Endothelial cell of umbilical vein (primary cell): ENCODE data around the gene AFF1. TPM values are rescaled to one million over a fixed set of nuclear protein-coding genes. Genes with fewer than 3 reads are reported as not detected.

Source experiments
- BruUV-seq: library from RNA; stranded (reverse); fragments of 400-500 nt; replicated peaks from 2 replicates; lab custom pipeline; 2021; lab: Mats Ljungman, UMichigan
- CTCF ChIA-PET: fragments of 300-600, 350-600 bp; sonication (Branson Sonifier 250); formaldehyde crosslinking; loops from one replicate; lab custom pipeline; 2021; ENCODE audit warnings: antibody characterized with exemption, inconsistent platforms; lab: Charles Lee
- POLR2A ChIA-PET: fragments of 300-600, 350-600 bp; sonication (Branson Sonifier 250); formaldehyde crosslinking; loops from one replicate; lab custom pipeline; 2021; ENCODE audit warnings: antibody characterized with exemption, inconsistent platforms; lab: Charles Lee
- DNase-seq: peaks from one replicate; pipeline ENCODE4 v3.0.0-alpha.2; 2011; ENCODE audit warnings: low read depth, low spot score
- FAIRE-seq: peaks from 2 replicates; lab custom pipeline; 2011; peaks lifted over from hg19 to GRCh38; lab: Jason Lieb, UNC
- H2AFZ ChIP-seq: 2 replicates; pipeline ENCODE4 v1.6.0; 2012; ENCODE audit warnings: low read depth, low read length, control low read depth, inconsistent platforms
- H3K27ac ChIP-seq: 2 replicates; pipeline ENCODE4 v1.5.1; 2011; ENCODE audit warnings: low read depth, mild to moderate bottlenecking, control low read depth, low read length, moderate library complexity; ENCODE audit not compliant: insufficient read depth
- H3K27me3 ChIP-seq, 2 experiments: 2 replicates each; pipeline versions ENCODE4 v1.6.0 to v1.6.1; 2011; ENCODE audit warnings: low read length in 2 of 2, mixed read lengths in 1 of 2; ENCODE audit not compliant: control insufficient read depth in 2 of 2, insufficient read depth in 2 of 2
- H3K36me3 ChIP-seq, 2 experiments: 2 replicates in 1 of 2; 3 replicates in 1 of 2; pipeline ENCODE4 v1.5.1; 2011; ENCODE audit warnings: low read length in 2 of 2, mild to moderate bottlenecking in 1 of 2, moderate library complexity in 1 of 2; ENCODE audit not compliant: control insufficient read depth in 2 of 2, insufficient read depth in 2 of 2; ENCODE audit errors: extremely low read depth in 1 of 2
- H3K4me1 ChIP-seq: 3 replicates; pipeline ENCODE4 v1.5.1; 2011; ENCODE audit warnings: mild to moderate bottlenecking, low read length; ENCODE audit not compliant: control insufficient read depth, insufficient read depth; ENCODE audit errors: extremely low read depth
- H3K4me2 ChIP-seq: 2 replicates; pipeline ENCODE4 v1.6.1; 2011; ENCODE audit warnings: low read length, control low read depth, mixed read lengths; ENCODE audit not compliant: insufficient read depth
- H3K4me3 ChIP-seq, 3 experiments: fragments of 200-600 bp in 1 of 3; sonication (generic), shearing (Covaris generic) in 1 of 3; replicated peaks in 1 of 3; 2 replicates each; pipeline ENCODE4 v1.5.1; 2011 to 2016; ENCODE audit warnings: control low read depth in 3 of 3, low read length in 3 of 3, mild to moderate bottlenecking in 2 of 3, inconsistent platforms in 1 of 3, low read depth in 1 of 3, moderate library complexity in 1 of 3; ENCODE audit not compliant: insufficient read depth in 1 of 3
- H3K79me2 ChIP-seq: 2 replicates; pipeline ENCODE4 v1.6.0; 2012; ENCODE audit warnings: low read length, inconsistent platforms; ENCODE audit not compliant: control insufficient read depth, insufficient read depth
- H3K9ac ChIP-seq: replicated peaks from 2 replicates; pipeline ENCODE3; 2011; ENCODE audit warnings: low read length, control low read depth; ENCODE audit not compliant: insufficient read depth; ENCODE audit errors: extremely low read depth
- H3K9me1 ChIP-seq: replicated peaks from 3 replicates; pipeline ENCODE4 v1.6.0; 2011; ENCODE audit warnings: mild to moderate bottlenecking, low read length; ENCODE audit not compliant: control insufficient read depth, insufficient read depth; ENCODE audit errors: extremely low read depth
- H3K9me3 ChIP-seq: replicated peaks from 2 replicates; pipeline ENCODE4 v1.5.1; 2012; ENCODE audit warnings: low read length, inconsistent platforms; ENCODE audit not compliant: control insufficient read depth, insufficient read depth
- H4K20me1 ChIP-seq: replicated peaks from 2 replicates; pipeline ENCODE3; 2011; ENCODE audit warnings: mild to moderate bottlenecking, low read length; ENCODE audit not compliant: control insufficient read depth, insufficient read depth; ENCODE audit errors: extremely low read depth
- CTCF ChIP-seq, 2 donors: IDR thresholded peaks; 1 replicate in 1 of 2; 2 replicates in 1 of 2; pipeline ENCODE4 v1.5.1; 2011; ENCODE audit warnings: low read length in 2 of 2, mild to moderate bottlenecking in 2 of 2, moderate library complexity in 2 of 2, control low read depth in 1 of 2, inconsistent platforms in 1 of 2, low read depth in 1 of 2; ENCODE audit not compliant: insufficient read depth in 1 of 2; ENCODE audit errors: extremely low read depth in 1 of 2
- EZH2 ChIP-seq: IDR thresholded peaks from 2 replicates; pipeline ENCODE4 v1.6.1; 2012; ENCODE audit warnings: borderline replicate concordance, low read depth, mild to moderate bottlenecking, moderate library complexity, low read length, inconsistent platforms; ENCODE audit not compliant: severe bottlenecking
- FOS ChIP-seq: IDR thresholded peaks from 2 replicates; pipeline ENCODE4 v1.6.1; 2011; ENCODE audit warnings: mild to moderate bottlenecking, low read length, moderate library complexity, borderline replicate concordance; ENCODE audit not compliant: insufficient read depth
- GATA2 ChIP-seq: IDR thresholded peaks from 2 replicates; pipeline ENCODE4 v1.7.0; 2011; ENCODE audit warnings: low read depth, mild to moderate bottlenecking, moderate library complexity, mixed read lengths, low read length; ENCODE audit not compliant: insufficient read length, insufficient read depth
- JUN ChIP-seq: IDR thresholded peaks from 2 replicates; pipeline ENCODE4 v1.6.1; 2011; ENCODE audit warnings: borderline replicate concordance, low read depth; ENCODE audit not compliant: insufficient read length, insufficient read depth
- MYC ChIP-seq: IDR thresholded peaks from one replicate; pipeline ENCODE4 v1.6.1; 2011; ENCODE audit warnings: mild to moderate bottlenecking, low read depth, low read length
- POLR2A ChIP-seq: IDR thresholded peaks from 2 replicates; pipeline ENCODE4 v1.6.1; 2012; ENCODE audit warnings: low read depth, mild to moderate bottlenecking, control low read depth, low read length
- POLR2AphosphoS5 ChIP-seq: IDR thresholded peaks from 2 replicates; pipeline ENCODE4 v1.6.1; 2012; ENCODE audit warnings: low read depth, mild to moderate bottlenecking, control low read depth, low read length, moderate library complexity; ENCODE audit not compliant: insufficient read depth
- dilution Hi-C: fragments of 300-500 bp; cut with MboI; formaldehyde crosslinking; loops from one replicate; pipeline ENCODE4 v1.15.0; 2019; ENCODE audit warnings: low sequenced_read_pairs; ENCODE audit not compliant: extremely low pct_ligation_motif_present
- intact Hi-C: fragments of 100-400 bp; cut with micrococcal nuclease; formaldehyde crosslinking; loops from one replicate; pipeline ENCODE4 v1.10.0; 2022
- polyA plus RNA-seq, 4 experiments: library from polyadenylated mRNA; depleted of rRNA in 3 of 4; stranded (reverse) in 3 of 4; unstranded in 1 of 4; fragments of >200 nt; gene quantifications; 2 replicates each; pipeline versions ENCODE4 v1.2.1 to v1.2.3, GENCODE V29; 2011 to 2012; ENCODE audit warnings: missing spikeins in 1 of 4
- total RNA-seq: library from RNA; stranded (reverse); gene quantifications from 2 replicates; pipeline ENCODE4 v1.2.3, GENCODE V29; 2021
- TF ChIP-seq, protein P1 (sequence below): IDR thresholded peaks from 2 replicates; pipeline ENCODE4 v1.6.1; 2011; ENCODE audit not compliant: insufficient read depth, insufficient read length

Gene AFF1
- total and polyA plus RNA-seq, 2 donors (not counting 3 experiments of a cell fraction or from before 2014, with no cell fraction given) = 26.2 to 106 TPM

DNA sequence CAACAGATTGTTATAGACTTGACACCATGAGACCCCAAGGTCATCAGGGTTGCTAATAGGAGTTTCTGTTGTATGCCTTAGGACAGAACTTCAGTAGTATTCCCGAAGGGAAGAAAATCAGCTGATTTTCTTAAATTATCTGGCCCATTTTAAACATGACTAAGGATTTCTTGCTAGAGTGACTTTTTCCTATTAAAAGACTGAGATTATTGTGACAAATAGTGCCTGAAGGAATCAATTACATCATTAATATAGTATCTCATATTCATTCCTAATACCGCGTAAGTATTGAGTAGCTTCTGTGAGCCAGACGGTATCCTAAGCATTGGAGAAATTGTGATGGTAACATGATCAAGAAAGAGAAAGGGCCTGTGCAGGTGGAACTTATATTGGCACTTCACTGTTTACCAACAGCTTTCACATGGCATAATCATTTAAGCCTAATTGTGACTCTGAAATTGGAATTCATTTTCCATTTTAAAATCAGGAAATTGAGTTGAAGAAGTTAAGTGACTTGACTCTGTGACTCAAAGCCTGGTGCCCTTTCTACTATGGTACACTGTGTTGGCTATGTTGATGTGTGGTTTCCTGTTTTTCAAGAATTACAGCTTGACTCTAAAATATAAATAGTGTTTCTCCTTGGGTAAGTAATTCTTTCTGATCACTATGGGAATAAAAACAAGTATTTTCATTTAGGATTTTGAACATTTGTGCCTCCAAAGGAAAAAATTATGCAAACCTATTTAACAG is 4.1 kb downstream of the AFF1 start:
- Histone ChIP-seq H3K79me2 (peaks cover 69% of the 10 kb centered on the region), H3K4me1 (peaks cover 59% of the 10 kb centered on the region), H3K36me3 (no peaks in the 10 kb centered on the region), H3K9me1 (no peaks in the 10 kb centered on the region), H4K20me1 (no peaks in the 10 kb centered on the region), H3K27ac (peak overlapping the region; percentile 51), H3K4me3 (peak overlapping the region in 1 of 3 experiments; percentile 33), H3K4me2 (peak overlapping the region; percentile 82), H3K9me3 (no peaks in the 10 kb centered on the region), H2AFZ (no peak overlapping the region), H3K27me3 (no peaks in the 10 kb centered on the region), H3K9ac (peak overlapping the region; percentile 30)
- BruUV-seq = no TSS peak
- intact Hi-C loops (loop anchor here (1.0 kb wide), 1 partner anchor 35 kb away; no protein-coding TSS in a partner anchor), dilution Hi-C loops (no loop called here)
- FAIRE-seq (peak; percentile 81), DNase-seq (peak; percentile 75)
- CTCF ChIA-PET = interaction anchor here (0.7 to 2.5 kb wide), 9 partner anchors 11 to 212 kb away, joined by 3 to 10 read pairs (median 4); no protein-coding TSS in a partner anchor
- TF ChIP-seq POLR2A (no peak), FOS (peak; percentile 62)
- POLR2A ChIA-PET = interaction anchor here (6.4 kb wide), 1 partner anchor 67 kb away, joined by 64 read pairs; no protein-coding TSS in a partner anchor

GRCh38 chr4:86939729-86940575 is 5.1 kb downstream of the AFF1 start:
- POLR2A ChIA-PET = interaction anchor here (6.4 kb wide), 1 partner anchor 66 kb away, joined by 64 read pairs; no protein-coding TSS in a partner anchor
- H3K27me3 ChIP-seq = no peaks in the 10 kb centered on the region
- peak overlapping the region; percentile 30 for H3K9ac ChIP-seq
- H3K4me3 ChIP-seq = no peak overlapping the region
- BruUV-seq = no TSS peak
- peaks cover 76% of the 10 kb centered on the region for H3K79me2 ChIP-seq
- dilution Hi-C loops = no loop called here
- CTCF ChIA-PET = interaction anchor here (0.8 to 2.5 kb wide), 5 partner anchors 18 to 156 kb away, joined by 3 to 10 read pairs (median 4); no protein-coding TSS in a partner anchor
- H3K4me1 ChIP-seq = peaks cover 55% of the 10 kb centered on the region
- TF ChIP-seq FOS (no peak), GATA2 (no peak), MYC (no peak), POLR2A (no peak), CTCF (IDR thresholded peaks at IDR 0.05; ENCODE audit: extremely low read depth in 1 of 2, insufficient read depth in 1 of 2, low read depth in 1 of 2, low read length in 2 of 2) (no peak), EZH2 (no peak), POLR2AphosphoS5 (no peak), JUN (no peak)
- TF ChIP-seq, protein P1, sequence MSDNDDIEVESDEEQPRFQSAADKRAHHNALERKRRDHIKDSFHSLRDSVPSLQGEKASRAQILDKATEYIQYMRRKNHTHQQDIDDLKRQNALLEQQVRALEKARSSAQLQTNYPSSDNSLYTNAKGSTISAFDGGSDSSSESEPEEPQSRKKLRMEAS = no peak
- no peaks in the 10 kb centered on the region for H3K36me3 ChIP-seq
- FAIRE-seq (peak; percentile 8), DNase-seq (peak; percentile 52)
- no peaks in the 10 kb centered on the region for H3K9me3 ChIP-seq
- no peaks in the 10 kb centered on the region for H4K20me1 ChIP-seq
- intact Hi-C loops = loop anchor here (1.0 kb wide), 1 partner anchor 34 kb away; no protein-coding TSS in a partner anchor
- H2AFZ ChIP-seq = no peak overlapping the region
- H3K4me2 ChIP-seq = peak overlapping the region; percentile 82
- peak overlapping the region; percentile 51 for H3K27ac ChIP-seq
- no peaks in the 10 kb centered on the region for H3K9me1 ChIP-seq
